Stomach (tissue), 4 donors: ENCODE measurements around the gene RBM19.

Experiments used
- CTCF ChIP-seq, 7 experiments: fragments of 450-650 bp in 4 of 7; fragments of 200-600 bp in 3 of 7; sonication (generic) in 3 of 7; IDR thresholded peaks; one replicate each; pipeline ENCODE4 v1.5.1; 2016 to 2019; ENCODE audit warnings: antibody characterized with exemption in 7 of 7, control low read depth in 2 of 7, mild to moderate bottlenecking in 1 of 7
- POLR2AphosphoS5 ChIP-seq, 3 donors: sonication (generic); formaldehyde crosslinking; IDR thresholded peaks; one replicate each; pipeline ENCODE4 v1.6.1; 2016; ENCODE audit warnings: antibody characterized with exemption in 3 of 3

GRCh38 chr12:113769305-113769704 lies 196.8 kb downstream of the RBM19 start:
- TF ChIP-seq POLR2AphosphoS5 (IDR thresholded peaks at IDR 0.05) (no peak), CTCF (IDR thresholded peaks at IDR 0.05) (no peak)
